A549 (cell line): Measurements from ENCODE around the gene SMCO4. TPM values are rescaled to one million over a fixed set of nuclear protein-coding genes. Genes with fewer than 3 reads are reported as not detected.

ENCODE experiments used
- ATAC-seq, 2 experiments: fragments of 200-7000 bp in 1 of 2; fragments of >200 bp in 1 of 2; cut with Nextera tagmentation in 1 of 2; cut with Tn5 transposase in 1 of 2; 3 replicates each; pipeline versions ENCODE4 v1.8.0 to v1.9.1; 2018 to 2020; ENCODE audit warnings: mild to moderate bottlenecking in 1 of 2, moderate library complexity in 1 of 2
- CTCF ChIA-PET: fragments of 300-600 bp; sonication (Branson Sonifier 250); formaldehyde crosslinking; extraction: SDS; loops from one replicate; lab custom pipeline; 2021; ENCODE audit warnings: antibody characterized with exemption, inconsistent platforms; lab: Yijun Ruan, JAX
- POLR2A ChIA-PET: fragments of 350-600 bp; formaldehyde crosslinking; extraction: SDS; loops from one replicate; lab custom pipeline; 2021; ENCODE audit warnings: antibody characterized with exemption, inconsistent platforms; lab: Yijun Ruan, JAX
- DNase-seq, 2 experiments: peaks; one replicate each; pipeline versions ENCODE4 v3.0.0 to v3.0.0-alpha.2; 2011 to 2016; ENCODE audit warnings: low read depth in 1 of 2, low spot score in 1 of 2
- FAIRE-seq: peaks from 2 replicates; lab custom pipeline; 2011; peaks lifted over from hg19 to GRCh38; lab: Jason Lieb, UNC
- H3K27ac ChIP-seq, 2 experiments: fragments of >200 bp; sonication (Bioruptor Twin); formaldehyde crosslinking; 3 replicates each; pipeline ENCODE4 v1.5.1; 2016 to 2017
- H3K4me1 ChIP-seq: fragments of >200 bp; sonication (Bioruptor Twin); formaldehyde crosslinking; 3 replicates; pipeline ENCODE4 v1.6.1; 2016
- H3K4me2 ChIP-seq: fragments of >200 bp; sonication (Bioruptor Twin); formaldehyde crosslinking; 3 replicates; pipeline ENCODE4 v1.6.1; 2016
- H3K4me3 ChIP-seq: fragments of >200 bp; sonication (Bioruptor Twin); formaldehyde crosslinking; 3 replicates; pipeline ENCODE4 v1.5.1; 2016
- H3K9me3 ChIP-seq: fragments of >200 bp; sonication (Bioruptor Twin); formaldehyde crosslinking; 3 replicates; pipeline ENCODE4 v1.6.1; 2016
- BHLHE40 ChIP-seq: IDR thresholded peaks from 2 replicates; pipeline ENCODE4 v1.6.1; 2012; ENCODE audit warnings: low read depth, low read length, inconsistent platforms
- CBX2 ChIP-seq: fragments of 200-600 bp; sonication (generic); IDR thresholded peaks from 2 replicates; pipeline ENCODE4 v1.6.1; 2016; ENCODE audit warnings: low read depth, mild to moderate bottlenecking, borderline replicate concordance
- CHD2 ChIP-seq: fragments of 150-350 bp; IDR thresholded peaks from 2 replicates; pipeline ENCODE4 v1.6.1; 2014; ENCODE audit warnings: low read length; ENCODE audit not compliant: partially characterized antibody
- EHF ChIP-seq: fragments of 250-450 bp; sonication (Bioruptor Pico); IDR thresholded peaks from 2 replicates; pipeline ENCODE4 v1.5.0; 2020; ENCODE audit warnings: mild to moderate bottlenecking
- EHMT2 ChIP-seq: fragments of 200-600 bp; sonication (generic); IDR thresholded peaks from 2 replicates; pipeline ENCODE4 v1.6.1; 2016; ENCODE audit warnings: antibody characterized with exemption, low read depth, mild to moderate bottlenecking, moderate library complexity
- FOSB ChIP-seq: fragments of 250-450 bp; sonication (Bioruptor Pico); IDR thresholded peaks from 2 replicates; pipeline ENCODE4 v1.5.0; 2020; ENCODE audit warnings: mild to moderate bottlenecking, moderate library complexity
- FOSL2 ChIP-seq, 2 experiments: fragments of 450-650 bp in 1 of 2; fragments of >200 bp in 1 of 2; sonication (Bioruptor Twin) in 1 of 2; formaldehyde crosslinking; IDR thresholded peaks; 2 replicates each; pipeline versions ENCODE4 v1.5.0 to v1.6.1; 2016 to 2020; ENCODE audit warnings: mild to moderate bottlenecking in 1 of 2, moderate library complexity in 1 of 2
- KDM1A ChIP-seq: fragments of 200-600 bp; sonication (generic); IDR thresholded peaks from 2 replicates; pipeline ENCODE4 v1.6.1; 2016; ENCODE audit warnings: low read depth, mild to moderate bottlenecking
- NFE2L2 ChIP-seq: fragments of 150-350 bp; conservative IDR thresholded peaks from 2 replicates; pipeline ENCODE4 v1.6.1; 2014; ENCODE audit warnings: low read length
- PHF8 ChIP-seq: fragments of 200-600 bp; sonication (generic); IDR thresholded peaks from 2 replicates; pipeline ENCODE4 v1.6.1; 2016; ENCODE audit warnings: low read depth, mild to moderate bottlenecking, antibody characterized with exemption, moderate library complexity, borderline replicate concordance
- POLR2AphosphoS2 ChIP-seq: conservative IDR thresholded peaks from 2 replicates; pipeline ENCODE4 v1.6.1; 2012; ENCODE audit warnings: low read length, improper control_type of control experiment, inconsistent platforms
- SMC3 ChIP-seq: fragments of >200 bp; sonication (Bioruptor Twin); formaldehyde crosslinking; IDR thresholded peaks from 3 replicates; pipeline ENCODE4 v1.6.1; 2018; ENCODE audit warnings: inconsistent platforms
- TP53 ChIP-seq: fragments of 250-450 bp; sonication (Bioruptor Pico); IDR thresholded peaks from 2 replicates; pipeline ENCODE4 v1.5.0; 2021; ENCODE audit warnings: mild to moderate bottlenecking, moderate library complexity
- WGBS: methylation state at CpG from one replicate; pipeline ENCODE4 v1.1.6; 2017; ENCODE audit errors: missing lambda C conversion rate; 5-methylcytosine and 5-hydroxymethylcytosine counted together
- polyA plus RNA-seq, 4 experiments: library from polyadenylated mRNA; depleted of rRNA in 3 of 4; stranded (reverse); fragments of >200 nt; fragmentation: RNase III in 1 of 4; extraction: RNeasy Plus Mini Kit Qiagen cat#74134 plus additional on column Dnase treatment in 1 of 4; gene quantifications; 2 replicates in 3 of 4; 3 replicates in 1 of 4; pipeline ENCODE4 v1.2.3, GENCODE V29; 2011 to 2017
- TF ChIP-seq, protein P1 (sequence below): fragments of >200 bp; sonication (Bioruptor Twin); formaldehyde crosslinking; IDR thresholded peaks from 3 replicates; pipeline ENCODE4 v1.5.1; 2016
- TF ChIP-seq, protein P2 (sequence below): IDR thresholded peaks from 2 replicates; pipeline ENCODE4 v1.6.1; 2012
- TF ChIP-seq, protein P3 (sequence below): fragments of >200 bp; sonication (Bioruptor Twin); formaldehyde crosslinking; IDR thresholded peaks from 2 replicates; pipeline ENCODE4 v1.6.1; 2016

The SMCO4 gene
- polyA plus RNA-seq, 2 of the 4 experiments (the other 2 are of a cell fraction) = 11.9 to 14.8 TPM

DNA sequence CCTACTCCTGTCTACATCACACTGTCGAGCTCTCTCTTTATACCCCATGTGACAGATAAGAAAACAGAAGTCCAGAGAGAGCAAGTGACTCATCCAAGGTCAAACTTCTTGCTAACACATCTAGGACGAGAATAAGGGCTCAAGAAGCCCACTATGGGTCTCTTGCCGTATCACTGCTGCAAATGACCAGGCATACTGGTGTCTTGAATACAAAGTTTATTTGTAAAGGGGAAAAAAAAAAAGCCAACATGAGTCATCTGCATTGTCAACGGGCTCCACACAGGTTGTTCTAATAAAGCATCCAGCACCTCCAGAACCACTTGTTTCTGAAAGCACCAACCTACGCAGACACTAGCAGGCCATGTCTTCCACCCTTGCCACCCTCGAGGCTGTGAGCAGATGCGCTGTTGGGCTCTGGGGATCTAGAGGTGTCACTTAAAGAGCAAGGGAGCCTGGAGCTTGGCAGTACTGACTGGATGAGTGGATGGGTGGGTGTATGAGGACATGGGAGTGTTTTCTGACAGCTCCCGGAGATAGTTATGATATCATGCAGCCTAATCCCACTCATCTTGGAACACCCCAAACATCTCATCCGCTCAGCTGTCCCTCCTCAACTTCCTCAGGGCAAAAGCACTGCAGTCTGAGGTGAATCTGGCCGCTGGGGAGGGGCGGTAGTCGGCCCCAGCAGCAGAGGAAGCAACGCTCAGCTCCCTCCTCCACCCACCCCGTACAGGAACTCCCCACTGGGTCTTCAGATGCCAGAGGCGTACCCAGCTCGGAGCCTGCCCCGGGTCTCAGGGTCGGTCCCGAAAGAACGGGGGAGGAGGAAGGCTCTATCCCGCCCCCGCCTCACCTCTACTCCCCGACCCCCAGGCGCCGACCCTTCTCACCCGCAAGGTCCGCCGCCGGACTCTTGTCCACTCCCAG lies 1.0 kb downstream of the SMCO4 start:
- ATAC-seq (peak; percentile 66 to 74), FAIRE-seq (no peak), DNase-seq (peak; percentile 38 to 58)
- POLR2A ChIA-PET = interaction anchor here (0.6 to 1.0 kb wide), 3 partner anchors 110 to 173 kb away, joined by 3 to 7 read pairs (median 3); partner anchors contain the start of gene CEP295
- peak overlapping the region; percentile 91 for H3K4me2 ChIP-seq
- WGBS = 5% methylated on average over 8 of the region's 29 CpGs
- H3K27ac ChIP-seq = peak overlapping the region; percentile 91 to 99
- TF ChIP-seq KDM1A (no peak), FOSL2 (IDR thresholded peaks at IDR 0.05) (no peak; the same call in 1 of the 2 replicates), FOSL2 (CRISPR knock-in tag; IDR thresholded peaks at IDR 0.05) (peak; percentile 68)
- H3K4me1 ChIP-seq = peaks cover 20% of the 10 kb centered on the region
- H3K9me3 ChIP-seq = no peaks in the 10 kb centered on the region
- CTCF ChIA-PET = interaction anchor here (0.6 to 1.8 kb wide), 3 partner anchors 17 to 110 kb away, joined by 3 to 7 read pairs (median 3); no protein-coding TSS in a partner anchor
- peak overlapping the region; percentile 84 for H3K4me3 ChIP-seq

DNA sequence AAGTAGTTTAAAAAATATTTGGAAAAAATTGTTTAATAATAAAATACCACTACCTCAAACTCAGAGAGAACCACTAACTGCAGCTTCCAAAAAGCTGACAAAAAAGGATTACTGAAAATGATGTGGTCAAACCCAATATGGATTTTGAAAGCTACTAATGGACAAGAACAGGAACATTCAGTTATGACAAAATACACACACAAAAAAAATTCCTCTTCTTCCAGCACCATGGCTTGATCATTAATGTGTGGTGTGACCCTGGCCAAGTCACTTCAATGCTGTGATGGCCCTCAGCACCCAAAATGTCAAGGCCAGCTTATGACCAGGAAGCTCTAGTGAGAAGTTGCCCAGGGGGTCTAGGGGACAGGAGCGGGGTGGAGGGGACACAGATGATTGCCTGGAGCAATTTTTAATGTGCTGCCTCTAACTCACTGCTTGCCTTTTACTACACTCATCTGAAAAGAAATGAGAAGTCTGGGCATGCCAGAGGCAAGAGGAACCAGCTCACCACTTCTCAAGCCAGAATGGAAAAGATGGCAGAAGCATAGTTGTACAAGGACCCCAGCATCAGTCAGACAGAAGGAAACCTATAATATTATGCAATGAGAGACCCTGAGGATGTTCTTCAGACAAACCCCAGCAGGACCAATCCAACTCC lies 2.2 kb downstream of the SMCO4 start:
- H3K27ac ChIP-seq = no peak overlapping the region
- ChIA-PET POLR2A (interaction anchor here (0.6 kb wide), 1 partner anchor 172 kb away, joined by 3 read pairs; no protein-coding TSS in a partner anchor), CTCF (interaction anchor here (0.7 to 1.8 kb wide), 3 partner anchors 9 to 112 kb away, joined by 3 to 7 read pairs (median 5); no protein-coding TSS in a partner anchor)
- H3K4me3 ChIP-seq = no peak overlapping the region
- no peak for FAIRE-seq
- TF ChIP-seq SMC3 = no peak
- TF ChIP-seq TP53 (CRISPR knock-in tag) = no peak
- TF ChIP-seq, protein P1, sequence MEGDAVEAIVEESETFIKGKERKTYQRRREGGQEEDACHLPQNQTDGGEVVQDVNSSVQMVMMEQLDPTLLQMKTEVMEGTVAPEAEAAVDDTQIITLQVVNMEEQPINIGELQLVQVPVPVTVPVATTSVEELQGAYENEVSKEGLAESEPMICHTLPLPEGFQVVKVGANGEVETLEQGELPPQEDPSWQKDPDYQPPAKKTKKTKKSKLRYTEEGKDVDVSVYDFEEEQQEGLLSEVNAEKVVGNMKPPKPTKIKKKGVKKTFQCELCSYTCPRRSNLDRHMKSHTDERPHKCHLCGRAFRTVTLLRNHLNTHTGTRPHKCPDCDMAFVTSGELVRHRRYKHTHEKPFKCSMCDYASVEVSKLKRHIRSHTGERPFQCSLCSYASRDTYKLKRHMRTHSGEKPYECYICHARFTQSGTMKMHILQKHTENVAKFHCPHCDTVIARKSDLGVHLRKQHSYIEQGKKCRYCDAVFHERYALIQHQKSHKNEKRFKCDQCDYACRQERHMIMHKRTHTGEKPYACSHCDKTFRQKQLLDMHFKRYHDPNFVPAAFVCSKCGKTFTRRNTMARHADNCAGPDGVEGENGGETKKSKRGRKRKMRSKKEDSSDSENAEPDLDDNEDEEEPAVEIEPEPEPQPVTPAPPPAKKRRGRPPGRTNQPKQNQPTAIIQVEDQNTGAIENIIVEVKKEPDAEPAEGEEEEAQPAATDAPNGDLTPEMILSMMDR = no peak
- TF ChIP-seq PHF8 = no peak
- TF ChIP-seq KDM1A = no peak
- TF ChIP-seq FOSL2 (IDR thresholded peaks at IDR 0.05) = no peak
- TF ChIP-seq FOSL2 (CRISPR knock-in tag; IDR thresholded peaks at IDR 0.05) = no peak
- TF ChIP-seq POLR2AphosphoS2 = no peak
- ATAC-seq = no peak
- no peaks in the 10 kb centered on the region for H3K9me3 ChIP-seq
- no peak for DNase-seq
- peak overlapping the region; percentile 91 for H3K4me2 ChIP-seq
- peaks cover 20% of the 10 kb centered on the region for H3K4me1 ChIP-seq
- 100% methylated on average over 1 of the region's 1 CpG for WGBS

DNA sequence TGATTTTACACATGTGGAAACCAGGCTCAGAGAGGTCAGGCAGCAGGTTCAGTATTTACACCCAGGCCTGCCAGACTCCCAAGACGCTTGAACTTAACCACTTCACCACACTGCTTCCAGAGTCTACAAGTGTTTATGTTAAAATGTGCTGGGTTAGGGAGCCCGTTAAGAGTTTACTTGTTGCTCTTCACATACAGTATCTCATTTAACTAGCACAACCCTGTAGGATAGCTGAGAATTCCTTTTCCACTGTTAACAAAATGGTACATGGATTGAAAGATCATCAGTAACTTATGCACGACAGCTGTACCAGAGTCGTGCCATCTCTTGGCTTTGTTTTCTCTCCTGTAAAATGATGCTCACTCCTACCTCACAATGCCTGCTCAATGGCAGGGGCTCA lies 2.9 kb downstream of the SMCO4 start:
- no peak overlapping the region for H3K4me3 ChIP-seq
- peaks cover 20% of the 10 kb centered on the region for H3K4me1 ChIP-seq
- POLR2A ChIA-PET = no interaction called here
- H3K27ac ChIP-seq = no peak overlapping the region
- ATAC-seq (no peak), DNase-seq (no peak), FAIRE-seq (no peak)
- H3K4me2 ChIP-seq = no peak overlapping the region
- H3K9me3 ChIP-seq = no peaks in the 10 kb centered on the region
- no peak for TF ChIP-seq CBX2
- TF ChIP-seq, protein P2, sequence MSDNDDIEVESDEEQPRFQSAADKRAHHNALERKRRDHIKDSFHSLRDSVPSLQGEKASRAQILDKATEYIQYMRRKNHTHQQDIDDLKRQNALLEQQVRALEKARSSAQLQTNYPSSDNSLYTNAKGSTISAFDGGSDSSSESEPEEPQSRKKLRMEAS = no peak
- TF ChIP-seq EHMT2 = no peak
- TF ChIP-seq, protein P3, sequence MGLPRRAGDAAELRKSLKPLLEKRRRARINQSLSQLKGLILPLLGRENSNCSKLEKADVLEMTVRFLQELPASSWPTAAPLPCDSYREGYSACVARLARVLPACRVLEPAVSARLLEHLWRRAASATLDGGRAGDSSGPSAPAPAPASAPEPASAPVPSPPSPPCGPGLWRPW = no peak
- TF ChIP-seq FOSB (CRISPR knock-in tag) = no peak
- TF ChIP-seq CHD2 = no peak
- TF ChIP-seq EHF = no peak
- TF ChIP-seq POLR2AphosphoS2 = no peak
- TF ChIP-seq NFE2L2 = no peak
- TF ChIP-seq BHLHE40 = no peak
- CTCF ChIA-PET = interaction anchor here (0.9 to 1.0 kb wide), 2 partner anchors 8 to 142 kb away, joined by 4 to 5 read pairs; no protein-coding TSS in a partner anchor
- 93% methylated on average over 4 of the region's 4 CpGs for WGBS
